NCI-H128 (cell line): Measurements from ENCODE around the gene SLC1A7.

Experiments
- DNase-seq: peaks from one replicate; lab custom pipeline; 2025; ENCODE audit not compliant: unreplicated experiment; lab: John Stamatoyannopoulos, UW

The SLC1A7 gene

GRCh38 chr1:53116307-53116810 lies 26.1 kb downstream of the SLC1A7 start:
- no peak for DNase-seq

GRCh38 chr1:53115403-53116306 lies 26.8 kb downstream of the SLC1A7 start:
- no peak for DNase-seq

GRCh38 chr1:53114581-53115400 lies 27.6 kb downstream of the SLC1A7 start:
- no peak for DNase-seq

GRCh38 chr1:53114090-53114489 lies 28.3 kb downstream of the SLC1A7 start:
- DNase-seq: no peak

DNA sequence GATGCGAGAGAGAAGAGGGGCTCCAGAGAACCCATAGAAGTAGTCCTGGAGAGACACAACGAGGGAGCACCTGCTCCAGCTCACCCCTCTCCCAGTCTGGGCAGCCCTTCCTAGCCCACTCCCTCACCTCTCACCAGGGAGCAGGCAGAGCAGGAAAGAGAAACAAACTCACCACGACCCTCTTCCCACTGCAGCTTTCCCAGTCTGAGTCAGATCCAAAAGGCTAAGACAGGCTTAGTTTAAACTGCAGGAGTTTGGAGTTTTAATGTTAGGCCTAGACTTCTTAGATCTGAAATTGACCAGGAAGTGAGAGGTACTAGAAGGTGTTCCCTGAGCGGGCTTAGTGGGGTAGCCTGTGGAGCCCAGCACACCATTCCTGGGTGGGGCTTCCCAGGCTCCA lies 29.6 kb downstream of the SLC1A7 start:
- no peak for DNase-seq

DNA sequence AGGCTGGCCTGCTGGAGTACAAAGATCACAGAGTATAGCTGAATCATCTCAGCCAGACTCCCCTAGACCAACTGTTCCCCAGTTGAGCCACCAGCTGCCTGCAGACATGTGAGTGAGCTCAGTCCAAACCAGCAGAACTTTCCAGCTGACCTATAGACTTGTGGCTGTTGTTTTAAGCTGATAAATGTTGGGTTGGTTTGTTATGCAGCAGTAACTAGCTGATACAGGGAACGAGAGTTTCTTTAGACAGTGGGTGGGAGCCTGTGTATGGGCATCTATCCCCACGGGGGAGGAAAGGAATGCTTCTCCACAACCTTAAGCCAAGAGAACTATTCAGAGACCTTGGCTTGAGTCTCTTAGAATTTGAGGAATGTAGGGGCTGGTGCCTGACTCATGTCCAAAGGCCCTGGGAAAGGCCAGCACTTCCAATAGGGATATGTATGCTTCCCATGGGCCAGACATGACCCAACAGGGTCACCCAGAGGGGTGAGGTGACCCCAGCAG lies 30.1 kb downstream of the SLC1A7 start:
- no peak for DNase-seq

DNA sequence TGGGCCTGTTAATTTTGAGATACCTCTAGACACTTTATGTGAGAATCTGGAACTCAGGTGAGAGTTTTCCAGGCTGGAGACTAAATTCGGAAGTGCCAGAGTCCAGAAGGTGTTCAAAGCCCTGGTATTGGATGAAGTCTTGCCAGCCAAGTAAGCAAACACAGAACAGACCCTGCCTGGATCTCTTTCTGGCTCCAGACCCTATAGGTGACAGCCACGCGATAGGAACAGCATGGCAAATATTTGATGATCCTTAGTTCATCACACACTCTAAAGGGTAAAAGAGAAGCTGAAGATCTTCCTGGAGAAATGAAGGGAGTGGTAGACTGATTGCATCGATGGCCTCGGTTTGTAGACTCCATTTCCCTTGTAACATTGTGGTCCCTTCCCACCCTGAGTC lies 30.7 kb downstream of the SLC1A7 start:
- DNase-seq: no peak

DNA sequence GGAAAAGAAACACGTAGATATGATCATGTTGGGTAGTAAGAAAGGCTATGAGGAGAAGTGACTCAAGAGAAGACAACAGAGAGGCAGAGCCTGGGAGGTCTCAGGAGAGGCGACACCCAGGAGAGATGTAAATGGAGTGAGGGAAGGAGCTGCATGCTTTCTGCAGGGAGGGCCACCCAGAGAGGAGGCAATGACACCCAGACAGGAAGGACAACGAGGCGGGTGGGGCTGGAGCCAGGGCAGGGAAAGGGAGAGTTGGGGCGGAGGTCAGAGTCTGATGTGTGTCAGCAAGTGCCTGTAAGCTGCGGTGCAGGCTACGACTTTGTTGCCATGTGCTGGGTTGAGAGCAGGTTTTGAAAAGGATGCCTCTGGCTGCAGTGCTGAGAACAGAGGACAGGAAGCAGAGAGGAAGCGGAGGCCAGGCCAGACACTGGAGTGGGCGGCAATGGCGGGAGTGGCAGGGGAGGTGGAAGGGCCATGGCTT lies 31.3 kb downstream of the SLC1A7 start:
- no peak for DNase-seq

DNA sequence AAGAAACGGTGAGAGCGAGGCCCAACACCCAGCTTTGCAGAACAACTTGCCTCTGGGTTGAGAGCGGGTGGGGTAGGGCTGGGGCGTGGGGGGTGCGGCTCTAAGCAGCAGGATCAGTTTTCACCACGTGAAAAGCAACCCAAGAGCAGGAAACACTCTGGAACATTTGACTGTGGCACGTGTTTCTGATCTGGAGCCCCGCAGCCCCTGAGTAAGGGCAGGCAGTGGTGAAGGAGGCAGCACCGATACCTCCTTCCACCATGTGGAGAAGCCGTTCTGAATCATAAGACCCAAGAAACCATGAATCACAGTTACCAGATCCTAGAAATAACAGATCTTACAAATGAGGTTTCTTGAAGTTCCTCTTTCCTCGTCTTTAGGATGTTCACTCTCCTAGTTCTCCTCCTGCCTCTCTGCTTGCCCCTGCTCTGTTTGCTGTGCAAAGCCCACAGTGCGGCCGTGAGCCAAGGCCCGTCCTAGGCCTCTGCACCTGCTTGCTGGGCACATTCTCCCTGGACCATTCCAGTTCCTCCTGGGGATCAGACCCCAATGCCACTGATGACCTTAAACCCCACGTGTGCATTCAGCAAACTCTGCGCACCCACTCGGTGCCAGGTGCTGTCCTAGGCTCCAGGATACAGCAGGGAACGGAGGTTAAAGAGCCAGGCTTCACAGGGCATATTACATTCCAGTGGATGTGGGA lies 31.9 kb downstream of the SLC1A7 start:
- DNase-seq: no peak

- DNase-seq: no peak
These were observed 33.5 kb downstream of the SLC1A7 start for GRCh38 chr1:53108646-53109580.

GRCh38 chr1:53107570-53108322 lies 34.7 kb downstream of the SLC1A7 start:
- DNase-seq: no peak

DNA sequence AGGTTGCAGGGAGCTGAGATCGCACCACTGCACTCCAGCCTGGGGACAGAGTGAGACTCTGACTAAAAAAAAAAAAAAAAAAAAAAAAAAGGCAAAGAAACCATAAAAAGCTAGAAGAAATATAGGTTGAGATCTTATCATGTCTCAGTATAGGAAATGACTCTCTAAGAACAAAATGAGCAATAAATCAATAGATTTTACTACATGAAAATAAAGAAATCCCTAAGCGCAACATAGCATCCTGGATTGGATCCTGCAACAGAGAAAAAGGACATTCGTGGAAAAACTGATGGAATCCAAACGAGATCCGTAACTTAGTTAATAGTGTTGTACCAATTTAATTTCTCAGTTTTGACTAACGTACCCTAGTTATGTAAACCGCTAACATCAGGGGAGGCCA lies 35.3 kb downstream of the SLC1A7 start:
- no peak for DNase-seq

GRCh38 chr1:53104289-53104913 lies 38.0 kb downstream of the SLC1A7 start:
- DNase-seq: no peak

DNA sequence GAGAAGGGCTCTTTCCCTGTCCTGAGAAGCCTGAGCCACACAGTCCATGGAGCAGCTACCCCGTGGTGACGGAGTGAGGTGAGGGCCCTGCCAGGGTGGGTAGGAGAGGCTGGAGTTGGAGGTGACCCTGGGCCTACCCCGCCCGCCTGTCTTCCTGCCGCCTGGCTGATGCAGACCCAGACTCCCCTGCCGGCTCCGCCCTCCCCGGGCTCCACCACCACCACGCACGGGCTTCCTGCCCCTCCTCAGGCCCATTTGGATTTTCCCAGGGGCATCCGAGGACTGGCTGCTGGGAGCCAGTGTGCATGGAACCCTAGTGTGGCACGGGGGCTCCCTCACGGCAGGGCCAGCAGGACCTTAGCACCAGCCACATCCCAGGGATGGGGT lies 47.9 kb downstream of the SLC1A7 start:
- DNase-seq: no peak

DNA sequence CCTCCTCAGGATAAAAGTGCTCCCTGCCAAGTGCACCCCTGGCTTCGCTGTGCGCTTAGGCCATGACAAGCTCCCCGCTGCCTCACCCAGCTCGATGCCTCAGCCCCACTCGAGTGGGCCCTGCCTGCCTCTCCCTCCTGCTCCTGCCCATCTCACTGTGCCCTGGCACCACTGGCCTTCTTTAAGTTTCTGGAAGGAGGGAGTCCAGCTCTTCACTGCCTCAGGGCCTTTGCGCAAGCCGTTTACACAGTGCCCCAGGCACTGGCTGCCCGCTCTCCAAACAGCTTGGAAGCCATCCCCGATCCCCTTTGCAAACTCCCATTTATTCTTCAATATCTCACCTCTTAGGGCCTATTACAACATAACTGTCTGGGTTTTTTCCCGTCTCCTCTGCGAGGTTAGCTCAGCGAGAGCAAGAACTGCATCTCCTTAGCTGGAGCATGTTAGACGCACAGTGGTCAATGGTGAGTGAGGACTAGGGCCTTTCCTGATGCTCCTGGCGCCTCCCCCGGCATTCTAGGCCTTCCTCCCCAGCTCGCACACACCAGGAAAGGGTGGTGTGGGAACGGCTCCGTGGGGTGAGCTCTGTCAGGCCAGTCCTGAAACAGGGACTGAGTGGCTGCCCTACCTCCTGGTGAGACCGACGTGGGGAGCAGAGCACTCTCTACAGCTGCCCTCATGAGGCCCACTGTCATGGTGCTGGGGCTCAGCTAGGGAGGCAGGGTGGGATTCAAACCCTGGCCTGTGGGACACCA lies 48.5 kb downstream of the SLC1A7 start:
- no peak for DNase-seq

GRCh38 chr1:53093451-53093754 lies 49.0 kb downstream of the SLC1A7 start:
- DNase-seq: no peak

DNA sequence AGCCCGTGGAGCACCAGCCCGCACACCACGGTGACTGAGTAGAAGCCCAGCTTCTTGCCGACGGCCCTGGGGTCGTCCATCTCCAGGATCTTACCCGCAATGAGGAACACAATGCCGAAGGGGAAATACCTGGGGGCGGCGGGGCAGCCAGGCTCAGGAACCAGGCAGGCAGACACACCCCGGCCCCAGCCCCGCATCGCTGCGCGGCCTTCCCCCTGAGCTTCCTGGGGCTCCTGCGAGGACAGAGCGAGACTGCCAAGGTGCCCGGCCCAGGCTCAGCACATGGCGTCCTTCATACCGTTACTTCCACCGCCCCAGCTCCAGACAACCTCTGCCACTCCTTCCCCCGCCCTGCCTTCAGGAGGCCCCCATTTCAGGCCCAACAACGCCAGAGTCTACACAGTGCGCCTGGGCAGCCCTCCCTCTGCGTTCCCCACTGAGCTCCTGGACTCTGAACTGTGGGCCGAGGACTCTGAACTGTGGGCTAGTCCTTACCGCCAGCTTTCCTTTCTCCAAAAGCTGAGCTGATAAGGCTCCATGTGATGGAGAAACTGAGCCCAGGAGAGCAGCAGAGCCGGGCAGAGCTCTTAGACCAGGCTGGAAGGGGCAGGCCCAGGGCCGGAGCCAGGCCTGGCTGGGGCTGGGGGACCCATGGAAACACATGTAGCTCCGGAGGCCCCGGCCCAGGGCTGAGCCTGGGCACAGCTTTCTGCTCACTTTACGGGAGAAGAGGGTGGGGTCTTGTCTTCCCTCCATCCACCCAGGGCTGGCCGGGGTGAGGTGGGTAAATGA lies 49.6 kb downstream of the SLC1A7 start:
- DNase-seq: no peak
